ENCODE data around the gene FHAD1.

- peak; percentile 16; the same call in 1 of the 2 replicates for TF ChIP-seq CTCF (IDR thresholded peaks at IDR 0.05; ENCODE audit: low read length)
- TF ChIP-seq EZH2 (optimal IDR thresholded peaks at IDR 0.05; ENCODE audit: low read depth, low read length) = no peak
- no peak for TF ChIP-seq EZH2phosphoT487 (IDR thresholded peaks at IDR 0.05; ENCODE audit: low read length)
Measured at GRCh38 chr1:15420853-15421465, 173.9 kb downstream of the FHAD1 start.

Data from MM.1S (cell line).